Kidney epithelial cell (primary cell): ENCODE measurements around the gene MYO1D. TPM values are rescaled to one million over a fixed set of nuclear protein-coding genes. Genes with fewer than 3 reads are reported as not detected.

Experiments used
- DNase-seq: peaks from one replicate; pipeline ENCODE4 v3.0.0-alpha.2; 2010; ENCODE audit warnings: low read depth
- H3K27me3 ChIP-seq: 2 replicates; pipeline ENCODE4 v1.6.0; 2011; ENCODE audit warnings: low read length; ENCODE audit not compliant: control insufficient read depth, insufficient read depth
- H3K36me3 ChIP-seq: 2 replicates; pipeline ENCODE4 v1.5.1; 2011; ENCODE audit warnings: low read length; ENCODE audit not compliant: control insufficient read depth, insufficient read depth
- H3K4me3 ChIP-seq: 2 replicates; pipeline ENCODE4 v1.5.1; 2011; ENCODE audit warnings: low read depth, mild to moderate bottlenecking, control low read depth, low read length
- CTCF ChIP-seq: IDR thresholded peaks from 2 replicates; pipeline ENCODE4 v1.5.1; 2011; ENCODE audit warnings: mild to moderate bottlenecking, moderate library complexity, low read length, control low read depth, inconsistent platforms; ENCODE audit not compliant: insufficient read depth, poor library complexity, severe bottlenecking
- total RNA-seq: library from RNA; depleted of rRNA; stranded (reverse); fragments of >200 nt; gene quantifications from 2 replicates; pipeline ENCODE4 v1.2.3, GENCODE V29; 2015

MYO1D gene
- total RNA-seq, 1 donor from 2014 or later = 95.5 TPM

GRCh38 chr17:32567086-32567485, 309.8 kb downstream of the MYO1D start:
- Histone ChIP-seq H3K36me3 (no peaks in the 10 kb centered on the region), H3K4me3 (no peak overlapping the region), H3K27me3 (no peaks in the 10 kb centered on the region)
- no peak for DNase-seq
- TF ChIP-seq CTCF = no peak

- H3K27me3 ChIP-seq = no peaks in the 10 kb centered on the region
- H3K4me3 ChIP-seq = no peak overlapping the region
- no peak for TF ChIP-seq CTCF
- no peaks in the 10 kb centered on the region for H3K36me3 ChIP-seq
- no peak for DNase-seq
These were observed 310.6 kb downstream of the MYO1D start for GRCh38 chr17:32566303-32566702.

DNA sequence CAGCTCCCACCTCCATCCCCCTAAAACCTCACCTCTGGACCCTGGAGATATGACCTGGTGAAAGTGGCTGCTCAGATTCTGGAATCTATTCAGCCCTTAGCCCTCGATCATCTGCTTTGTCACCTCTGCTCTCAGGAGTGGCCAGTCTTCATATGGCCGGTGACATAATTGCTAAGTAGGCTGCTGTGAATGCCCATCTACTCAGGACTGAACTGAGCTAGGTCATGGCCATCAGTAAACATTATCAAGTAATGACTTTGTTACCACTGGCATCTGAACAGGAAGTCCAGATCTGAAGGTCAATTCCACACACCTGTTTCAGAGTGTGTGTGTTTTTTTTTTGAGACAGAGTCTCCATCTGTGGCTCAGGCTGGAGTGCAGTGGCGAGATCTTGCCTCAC, 311.5 kb downstream of the MYO1D start:
- H3K36me3 ChIP-seq = no peaks in the 10 kb centered on the region
- TF ChIP-seq CTCF = no peak
- no peak overlapping the region for H3K4me3 ChIP-seq
- H3K27me3 ChIP-seq = no peaks in the 10 kb centered on the region
- no peak for DNase-seq

- no peaks in the 10 kb centered on the region for H3K27me3 ChIP-seq
- no peak for DNase-seq
- H3K4me3 ChIP-seq = no peak overlapping the region
- no peaks in the 10 kb centered on the region for H3K36me3 ChIP-seq
- TF ChIP-seq CTCF = no peak
These were observed 312.6 kb downstream of the MYO1D start for GRCh38 chr17:32564325-32564724.

GRCh38 chr17:32563583-32563982, 313.3 kb downstream of the MYO1D start:
- DNase-seq = no peak
- no peak for TF ChIP-seq CTCF
- Histone ChIP-seq H3K36me3 (no peaks in the 10 kb centered on the region), H3K4me3 (no peak overlapping the region), H3K27me3 (no peaks in the 10 kb centered on the region)

DNA sequence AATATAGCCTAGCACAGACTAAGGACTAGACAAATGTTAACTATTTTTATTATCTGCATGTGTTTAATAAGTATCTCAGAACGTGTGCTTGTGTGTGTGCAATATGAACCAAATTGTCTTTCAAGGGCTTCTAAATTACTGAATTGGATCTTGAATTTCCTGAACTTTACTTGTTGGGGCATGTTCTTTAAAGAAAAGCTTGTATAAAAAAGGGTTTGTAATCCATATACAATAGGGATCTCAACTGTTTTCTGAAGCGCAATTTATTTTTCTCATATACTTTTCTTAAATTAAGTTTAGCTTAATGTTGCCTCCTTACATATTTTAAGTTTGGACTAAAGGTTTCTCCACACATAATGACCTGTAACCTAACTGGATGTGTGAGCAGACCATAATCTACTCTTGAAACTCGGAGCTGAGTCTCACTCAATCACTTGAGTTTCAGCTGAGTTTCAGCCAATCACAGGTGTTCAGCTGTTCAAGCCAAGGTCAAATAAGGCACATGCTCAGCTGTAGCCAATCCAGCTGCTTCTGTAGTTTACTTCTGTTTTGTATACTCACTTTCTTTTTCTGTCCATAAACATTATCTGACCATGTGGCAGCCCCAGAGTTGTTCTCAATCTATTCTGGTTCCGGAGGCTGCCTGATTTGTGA, 317.8 kb downstream of the MYO1D start:
- Histone ChIP-seq H3K36me3 (no peaks in the 10 kb centered on the region), H3K4me3 (no peak overlapping the region), H3K27me3 (no peaks in the 10 kb centered on the region)
- no peak for DNase-seq
- TF ChIP-seq CTCF = no peak
